SJSA1 (cell line): ENCODE measurements around the gene CD37. TPM values are rescaled to one million over a fixed set of nuclear protein-coding genes. Genes with fewer than 3 reads are reported as not detected.
A peak's percentile ranks its signal among the peaks of the same experiment; 100 is the strongest.
"Not testable (repeated sequence)": the region's sequence is repeated elsewhere in the genome, so short reads cannot be mapped to it uniquely, and the experiment has no call there.

Source experiments
- DNase-seq, 2 experiments: peaks; one replicate each; pipeline ENCODE4 v3.0.0-alpha.2; 2015 to 2020; ENCODE audit warnings: low spot score in 2 of 2, low read depth in 1 of 2
- H3K27ac ChIP-seq: fragments of 250-450 bp; sonication (Bioruptor Pico); 2 replicates; pipeline ENCODE4 v1.5.1; 2020; ENCODE audit warnings: mild to moderate bottlenecking, moderate library complexity
- H3K27me3 ChIP-seq: fragments of 250-450 bp; sonication (Bioruptor Pico); replicated peaks from 2 replicates; pipeline ENCODE4 v1.5.1; 2020; ENCODE audit warnings: mild to moderate bottlenecking, moderate library complexity
- H3K36me3 ChIP-seq: fragments of 250-450 bp; sonication (Bioruptor Pico); 2 replicates; pipeline ENCODE4 v1.5.1; 2020; ENCODE audit warnings: mild to moderate bottlenecking
- H3K4me1 ChIP-seq: fragments of 250-450 bp; sonication (Bioruptor Pico); replicated peaks from 2 replicates; pipeline ENCODE4 v1.6.1; 2021; ENCODE audit warnings: mild to moderate bottlenecking
- H3K4me3 ChIP-seq: fragments of 250-450 bp; sonication (Bioruptor Pico); 2 replicates; pipeline ENCODE4 v1.5.1; 2020; ENCODE audit warnings: mild to moderate bottlenecking
- H3K9me3 ChIP-seq: fragments of 250-450 bp; sonication (Bioruptor Pico); replicated peaks from 2 replicates; pipeline ENCODE4 v1.5.1; 2020; ENCODE audit warnings: mild to moderate bottlenecking
- total RNA-seq: library from RNA; depleted of rRNA; stranded (reverse); fragments of >200 nt; shearing (Covaris generic); gene quantifications from 2 replicates; pipeline ENCODE4 v1.2.3, GENCODE V29; 2014; rRNA removed

The CD37 gene
- total RNA-seq = not detected in 2 replicates

- H3K36me3 ChIP-seq = no peaks in the 10 kb centered on the region
- DNase-seq = no peak
- no peaks in the 10 kb centered on the region for H3K9me3 ChIP-seq
- H3K27ac ChIP-seq = no peak within 1 kb of the TSS
- no peak within 1 kb of the TSS for H3K4me3 ChIP-seq
- H3K27me3 ChIP-seq = no peaks in the 10 kb centered on the region
- no peaks in the 10 kb centered on the region for H3K4me1 ChIP-seq
These were observed at the start of gene CD37 for GRCh38 chr19:49335071-49335783. Gene CD37, plus strand, starts transcription at chr19:49335406. Its CDS starts 135 bp downstream, at chr19:49335541.

GRCh38 chr19:49287141-49287770 lies 48.0 kb upstream of the CD37 start:
- no peaks in the 10 kb centered on the region for H3K9me3 ChIP-seq
- DNase-seq = no peak
- no peaks in the 10 kb centered on the region for H3K4me1 ChIP-seq
- H3K4me3 ChIP-seq = no peak overlapping the region
- H3K36me3 ChIP-seq = no peaks in the 10 kb centered on the region
- no peak overlapping the region for H3K27ac ChIP-seq
- no peaks in the 10 kb centered on the region for H3K27me3 ChIP-seq

GRCh38 chr19:49288205-49288604 lies 47.0 kb upstream of the CD37 start:
- not testable (repeated sequence) for H3K27me3 ChIP-seq, H3K9me3 ChIP-seq, H3K27ac ChIP-seq, H3K4me1 ChIP-seq, H3K36me3 ChIP-seq, H3K4me3 ChIP-seq, DNase-seq

GRCh38 chr19:49289286-49289685 lies 45.9 kb upstream of the CD37 start:
- not testable (repeated sequence) for H3K27ac ChIP-seq, H3K4me1 ChIP-seq, H3K27me3 ChIP-seq, H3K4me3 ChIP-seq, DNase-seq, H3K9me3 ChIP-seq, H3K36me3 ChIP-seq

DNA sequence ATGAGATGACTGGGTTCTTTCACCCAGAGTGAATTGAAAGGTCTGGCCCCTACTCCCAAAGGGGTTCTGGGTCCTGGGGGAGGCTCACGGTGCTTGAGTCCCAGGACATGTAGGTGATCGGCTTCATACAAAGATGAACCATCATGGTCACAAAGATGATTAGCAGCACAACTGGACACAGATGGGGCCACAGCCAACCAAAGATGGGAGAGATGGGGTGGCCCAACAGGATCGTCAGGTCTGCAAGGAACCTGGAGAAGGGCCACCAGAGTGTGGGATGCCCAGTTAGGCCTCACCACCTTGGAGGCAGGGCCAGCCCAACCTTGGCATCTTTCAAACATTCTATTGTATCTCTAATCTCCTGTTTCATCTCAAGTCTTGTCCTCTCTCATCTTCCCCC lies 44.7 kb upstream of the CD37 start:
- Histone ChIP-seq H3K27ac (no peak overlapping the region), H3K4me1 (no peaks in the 10 kb centered on the region), H3K4me3 (no peak overlapping the region), H3K9me3 (no peaks in the 10 kb centered on the region), H3K27me3 (no peaks in the 10 kb centered on the region), H3K36me3 (no peaks in the 10 kb centered on the region)
- DNase-seq = no peak

DNA sequence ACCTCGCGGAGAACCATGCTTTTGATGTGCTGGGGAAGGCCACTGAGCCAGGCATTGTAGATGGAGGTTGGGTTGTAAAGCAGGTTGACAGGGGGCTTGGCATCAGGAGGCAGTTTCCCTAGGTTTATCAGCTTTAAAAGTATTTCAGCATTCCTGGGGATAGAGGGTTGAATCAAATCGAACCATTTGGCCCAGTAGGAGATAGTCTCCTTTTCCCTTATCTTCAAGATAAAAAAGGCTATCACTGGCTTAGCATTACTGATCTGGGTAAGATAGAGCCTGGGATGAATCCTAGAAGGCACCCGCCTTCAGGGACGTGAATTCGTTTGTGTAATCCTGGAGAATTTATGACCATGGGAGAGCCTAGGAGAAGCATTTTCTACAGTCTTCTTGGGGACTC lies 40.8 kb upstream of the CD37 start:
- Histone ChIP-seq H3K4me3 (no peak overlapping the region), H3K9me3 (no peaks in the 10 kb centered on the region), H3K36me3 (no peaks in the 10 kb centered on the region), H3K4me1 (no peaks in the 10 kb centered on the region), H3K27me3 (no peaks in the 10 kb centered on the region), H3K27ac (no peak overlapping the region)
- no peak for DNase-seq

DNA sequence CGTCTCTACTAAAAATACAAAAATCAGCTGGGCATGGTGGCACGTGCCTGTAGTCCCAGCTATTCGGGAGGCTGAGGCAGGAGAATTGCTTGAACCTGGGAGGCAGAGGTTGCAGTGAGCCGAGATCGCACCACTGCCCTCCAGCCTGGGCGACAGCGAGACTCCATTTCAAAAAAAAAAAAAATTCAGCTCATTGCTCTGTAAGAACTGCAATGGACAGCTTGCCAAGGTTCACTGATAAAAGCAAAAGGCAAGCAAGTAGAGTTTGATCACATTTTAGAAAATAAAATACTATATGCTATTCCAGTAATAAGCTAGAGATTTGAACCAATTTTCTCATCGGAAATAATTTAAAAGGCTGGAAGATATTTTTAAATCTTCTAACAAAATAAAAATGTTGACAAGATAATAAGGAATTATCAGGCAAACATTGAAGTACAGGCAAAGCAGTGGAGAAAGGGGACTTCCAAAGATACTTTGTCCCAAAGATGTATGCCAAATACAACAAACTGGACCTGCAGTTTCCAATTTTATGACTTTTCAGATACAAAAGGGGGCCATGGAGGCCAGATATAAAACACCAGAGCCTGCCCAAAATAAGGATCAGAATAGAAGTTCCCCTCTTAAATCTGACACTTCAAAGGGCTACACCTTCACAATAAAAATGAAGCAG lies 39.9 kb upstream of the CD37 start:
- H3K27me3 ChIP-seq = no peaks in the 10 kb centered on the region; the same call in 1 of the 2 replicates
- no peaks in the 10 kb centered on the region for H3K36me3 ChIP-seq
- no peak overlapping the region for H3K4me3 ChIP-seq
- no peaks in the 10 kb centered on the region for H3K4me1 ChIP-seq
- DNase-seq = no peak
- H3K9me3 ChIP-seq = no peaks in the 10 kb centered on the region
- no peak overlapping the region for H3K27ac ChIP-seq

DNA sequence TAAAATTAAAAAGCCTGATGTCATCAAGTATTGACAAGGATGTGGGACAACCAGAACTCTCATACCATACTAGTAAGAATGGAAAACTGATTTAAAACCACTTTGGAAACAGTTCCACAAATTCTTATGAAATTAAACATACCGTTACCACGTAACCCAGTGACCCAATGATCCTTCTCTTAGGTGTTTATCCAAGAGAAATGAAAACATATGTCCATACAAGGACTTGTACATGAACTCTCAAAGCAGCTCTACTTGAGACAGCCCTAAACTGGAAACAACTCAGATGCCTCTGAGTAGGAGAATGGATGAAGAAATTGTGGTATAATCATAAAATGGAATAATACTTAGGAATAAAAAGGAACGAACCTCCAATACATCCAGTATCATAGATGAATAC lies 37.8 kb upstream of the CD37 start:
- Histone ChIP-seq H3K27ac (no peak overlapping the region), H3K27me3 (no peaks in the 10 kb centered on the region; the same call in 1 of the 2 replicates), H3K9me3 (no peaks in the 10 kb centered on the region), H3K4me3 (no peak overlapping the region), H3K4me1 (0 out of 2 replicates have a peak, but pooled peaks cover 3% of the 10 kb centered on the region), H3K36me3 (no peaks in the 10 kb centered on the region)
- no peak for DNase-seq

- peak in 1 of 2 experiments; percentile 8 for DNase-seq
- not testable (repeated sequence) for H3K4me3 ChIP-seq, H3K27me3 ChIP-seq, H3K4me1 ChIP-seq, H3K9me3 ChIP-seq, H3K27ac ChIP-seq, H3K36me3 ChIP-seq
These were observed 36.6 kb upstream of the CD37 start for GRCh38 chr19:49298653-49299052.

DNA sequence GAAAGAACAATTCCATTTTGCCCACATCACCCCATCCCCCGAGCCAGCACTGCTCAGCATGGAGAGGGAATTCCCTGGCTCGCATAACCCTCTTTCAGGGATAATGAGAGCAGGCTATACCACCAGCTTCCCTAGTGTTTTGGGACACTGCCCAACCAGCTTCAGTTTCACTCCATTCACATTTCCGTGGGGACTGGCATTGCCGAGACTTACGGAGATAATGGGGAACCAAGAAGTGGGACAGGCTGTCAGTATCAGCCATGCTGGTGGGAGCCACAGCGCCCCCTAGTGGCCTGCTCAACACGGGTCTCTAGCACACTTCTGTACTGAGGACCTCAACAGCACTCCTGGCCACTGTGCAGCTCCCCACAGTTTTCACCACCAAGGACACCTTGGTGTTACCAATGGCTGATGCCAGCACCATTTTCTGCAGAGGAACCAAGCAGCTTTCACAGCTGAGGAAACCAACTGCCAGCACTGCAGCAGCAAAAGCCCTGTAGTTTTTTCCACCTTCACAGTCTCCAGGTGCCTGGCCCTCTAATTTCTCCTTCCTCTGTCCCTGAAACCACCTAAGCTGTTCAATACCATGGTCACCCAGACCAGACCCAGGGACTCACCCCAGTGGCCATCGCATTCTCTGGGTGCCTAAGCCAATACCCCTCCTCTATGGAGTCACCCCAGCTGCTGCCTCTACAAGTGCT lies 33.9 kb upstream of the CD37 start:
- 0 out of 2 replicates have a peak, but pooled peaks cover 3% of the 10 kb centered on the region for H3K4me1 ChIP-seq
- peak; percentile 27 to 70 for DNase-seq
- no peaks in the 10 kb centered on the region for H3K36me3 ChIP-seq
- no peak overlapping the region for H3K27ac ChIP-seq
- H3K4me3 ChIP-seq = no peak overlapping the region
- no peaks in the 10 kb centered on the region; the same call in 1 of the 2 replicates for H3K27me3 ChIP-seq
- no peaks in the 10 kb centered on the region for H3K9me3 ChIP-seq

- H3K36me3 ChIP-seq = no peaks in the 10 kb centered on the region
- H3K27ac ChIP-seq = no peak overlapping the region
- peak in 1 of 2 experiments; percentile 33 for DNase-seq
- H3K4me3 ChIP-seq = no peak overlapping the region
- 0 out of 2 replicates have a peak, but pooled peaks cover 3% of the 10 kb centered on the region for H3K4me1 ChIP-seq
- H3K27me3 ChIP-seq = no peaks in the 10 kb centered on the region; the same call in 1 of the 2 replicates
- no peaks in the 10 kb centered on the region for H3K9me3 ChIP-seq
These were observed 33.3 kb upstream of the CD37 start for GRCh38 chr19:49301866-49302252.

- H3K9me3 ChIP-seq, H3K27ac ChIP-seq, H3K36me3 ChIP-seq, H3K4me1 ChIP-seq, H3K27me3 ChIP-seq, H3K4me3 ChIP-seq: not testable (repeated sequence)
- peak in 1 of 2 experiments; percentile 5 for DNase-seq
These were observed 28.5 kb upstream of the CD37 start for GRCh38 chr19:49306734-49307133.

DNA sequence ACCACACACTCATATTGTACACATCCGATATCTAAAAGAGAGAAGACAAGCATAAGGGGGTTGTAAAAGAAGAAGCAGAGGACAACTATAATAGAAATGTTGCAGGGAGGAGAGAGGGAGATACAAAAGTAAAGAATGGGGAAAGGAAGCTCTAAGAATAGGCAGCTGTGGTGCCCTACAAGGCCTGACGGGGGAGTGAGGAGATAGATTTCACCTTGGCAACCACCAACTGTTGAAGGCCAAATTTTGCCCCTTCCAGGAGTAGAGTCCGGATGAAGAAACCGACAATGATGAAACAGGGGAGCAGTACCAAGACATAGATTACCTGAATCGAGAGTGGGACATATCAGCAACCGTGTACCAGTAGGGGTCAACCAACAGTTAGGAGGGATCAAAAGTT lies 26.1 kb upstream of the CD37 start:
- DNase-seq = peak in 1 of 2 experiments; percentile 8
- Histone ChIP-seq H3K27ac (no peak overlapping the region), H3K4me3 (no peak overlapping the region), H3K27me3 (no peaks in the 10 kb centered on the region), H3K4me1 (no peaks in the 10 kb centered on the region), H3K9me3 (no peaks in the 10 kb centered on the region), H3K36me3 (no peaks in the 10 kb centered on the region)
